HPDE6-E6E7 (cell line): ENCODE measurements around the gene VSTM5.

Experiments used
- DNase-seq: peaks from one replicate; pipeline ENCODE4 v3.0.0; 2011; ENCODE audit warnings: missing footprints; ENCODE audit errors: extremely low spot score

Gene VSTM5

GRCh38 chr11:93842461-93842860 lies 8.0 kb downstream of the VSTM5 start:
- peak; percentile 80 for DNase-seq

DNA sequence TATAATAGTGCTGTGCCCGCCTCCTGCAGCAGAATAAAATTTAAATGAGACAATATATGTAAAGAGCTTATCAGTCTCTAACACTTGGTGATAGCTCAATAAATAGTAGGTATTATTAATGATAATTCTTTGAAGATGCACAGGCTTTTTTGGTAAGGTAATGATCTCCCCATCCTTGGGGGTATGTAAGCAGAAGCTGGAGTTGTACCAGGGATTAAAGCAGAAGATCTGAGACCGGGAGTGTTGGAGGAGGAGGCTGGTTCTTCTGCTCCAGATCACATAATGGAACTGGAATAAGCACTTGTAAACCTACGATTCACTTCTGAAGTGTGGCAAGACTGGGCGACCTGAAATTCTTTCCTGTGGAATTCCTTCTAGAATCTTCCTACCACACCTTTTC lies 8.4 kb downstream of the VSTM5 start:
- no peak for DNase-seq

- no peak for DNase-seq
Observed at GRCh38 chr11:93841446-93841845, 9.0 kb downstream of the VSTM5 start.

DNA sequence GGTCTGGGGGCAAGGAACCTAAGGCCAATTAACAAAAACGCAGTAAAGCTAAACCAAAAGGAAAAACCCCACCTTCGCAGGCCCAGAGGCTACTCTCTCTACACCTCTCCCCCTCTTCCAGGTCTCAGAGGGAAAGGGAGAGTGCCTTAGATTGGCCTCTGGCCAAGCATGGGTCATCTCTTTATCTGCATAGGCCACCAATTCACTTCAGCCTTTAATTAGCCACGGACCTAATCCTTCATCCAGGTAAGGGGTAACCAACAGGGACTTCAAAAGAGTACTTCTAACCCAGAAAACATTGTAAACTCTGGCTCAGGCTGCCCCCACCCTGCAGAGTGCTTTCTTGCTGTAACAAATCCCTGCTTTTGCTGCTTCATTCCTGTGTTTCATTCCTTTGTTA lies 9.4 kb downstream of the VSTM5 start:
- no peak for DNase-seq

GRCh38 chr11:93840180-93840579 lies 10.2 kb downstream of the VSTM5 start:
- DNase-seq = no peak

DNA sequence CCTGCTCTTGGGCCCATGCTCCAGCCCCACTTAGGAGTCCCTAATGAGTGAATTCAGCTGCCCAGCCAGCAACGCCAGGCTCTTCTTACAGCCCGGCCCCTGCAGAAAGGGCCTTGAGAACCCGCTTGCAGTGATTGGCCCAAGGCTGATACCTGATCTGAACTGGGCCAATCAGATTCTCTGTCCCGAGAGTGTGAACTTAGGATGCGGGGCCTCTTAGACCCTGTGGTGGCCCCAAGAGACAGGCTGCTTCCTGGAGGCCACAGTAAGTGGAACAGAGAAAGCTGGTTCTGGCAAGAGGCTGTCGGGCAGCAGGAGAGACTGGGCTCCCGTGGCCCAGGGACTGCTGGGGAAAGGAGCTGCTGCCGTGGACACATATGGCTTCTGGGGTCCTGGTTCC lies 11.5 kb downstream of the VSTM5 start:
- DNase-seq = no peak

DNA sequence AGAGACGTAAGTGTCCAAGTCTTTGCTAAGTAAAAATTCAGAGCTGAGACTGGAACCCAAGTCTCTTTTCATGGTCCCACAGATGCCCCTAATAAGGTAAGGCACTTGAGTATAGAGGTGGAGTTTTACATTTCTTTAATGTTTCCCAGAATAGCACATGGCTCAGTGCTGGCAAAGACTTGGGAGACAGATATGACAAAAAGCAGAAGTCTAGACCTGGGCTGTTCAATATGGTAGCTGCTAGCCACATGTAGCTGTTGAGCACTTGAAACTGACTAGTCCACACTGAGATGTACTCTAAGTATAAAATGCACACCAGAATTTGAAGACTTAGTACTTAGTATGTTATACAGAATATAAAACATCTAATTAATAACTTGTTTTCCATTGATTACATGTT lies 17.6 kb downstream of the VSTM5 start:
- no peak for DNase-seq

GRCh38 chr11:93831343-93832127 lies 18.9 kb downstream of the VSTM5 start:
- no peak for DNase-seq

DNA sequence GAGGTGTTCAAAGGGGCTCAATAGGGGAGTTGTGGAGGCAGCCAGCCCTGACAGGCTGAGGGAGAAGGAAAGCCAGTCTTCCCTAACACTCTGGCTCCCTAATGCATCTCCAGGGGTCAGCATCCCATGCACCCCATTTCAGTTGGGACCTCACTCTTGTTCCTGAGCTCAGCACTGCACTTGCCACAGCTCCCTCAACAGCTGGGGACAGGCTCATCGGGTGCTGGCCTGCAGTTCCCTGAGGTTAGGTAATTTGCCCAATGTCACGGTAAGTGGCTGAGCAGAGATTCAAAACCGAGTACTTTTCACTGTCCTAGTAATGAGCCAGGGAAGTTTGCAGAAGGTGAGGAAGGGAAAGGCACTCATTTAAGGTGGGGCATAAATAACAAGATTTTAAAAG lies 20.8 kb downstream of the VSTM5 start:
- DNase-seq = no peak

GRCh38 chr11:93827363-93827762 lies 23.1 kb downstream of the VSTM5 start:
- no peak for DNase-seq

GRCh38 chr11:93823210-93823609 lies 27.2 kb downstream of the VSTM5 start:
- no peak for DNase-seq

- DNase-seq = no peak
Observed at GRCh38 chr11:93822359-93822758, 28.1 kb downstream of the VSTM5 start.

GRCh38 chr11:93821617-93822016 lies 28.8 kb downstream of the VSTM5 start:
- no peak for DNase-seq

GRCh38 chr11:93820847-93821246 lies 29.6 kb downstream of the VSTM5 start:
- no peak for DNase-seq

DNA sequence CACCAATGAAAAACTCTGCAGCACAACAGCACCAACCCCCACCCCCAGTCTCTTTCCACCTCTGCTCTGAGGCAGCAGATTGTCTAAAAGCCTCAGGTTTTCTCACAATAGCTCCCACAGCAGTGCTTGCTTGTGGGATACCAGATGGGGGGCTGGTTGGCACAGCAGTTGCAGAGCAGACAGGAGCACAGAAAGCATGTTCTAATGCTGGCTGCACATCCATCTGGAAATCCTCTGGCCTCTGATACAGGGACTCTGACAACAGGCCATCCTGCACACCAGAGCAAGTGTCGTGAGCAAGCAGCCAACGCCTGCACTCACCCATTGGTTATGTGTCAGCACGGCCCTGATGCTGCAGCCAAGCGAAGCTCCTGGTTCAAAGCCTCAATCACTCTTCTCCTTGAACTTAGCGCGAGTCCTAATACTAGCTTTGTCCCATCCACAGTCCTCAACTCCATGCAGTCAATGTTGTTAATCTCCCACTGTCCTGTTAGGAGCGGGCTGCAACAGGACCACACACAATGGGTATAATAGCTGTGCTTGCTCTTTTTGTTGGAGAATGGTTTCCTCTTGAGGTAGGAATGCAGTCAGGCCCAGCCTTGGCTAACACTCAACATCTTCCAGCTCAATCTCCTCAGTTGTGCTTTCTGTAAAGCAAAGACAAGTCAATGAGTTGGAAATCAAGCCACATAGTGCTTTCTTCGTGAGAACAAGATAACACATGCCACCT lies 30.3 kb downstream of the VSTM5 start:
- no peak for DNase-seq

GRCh38 chr11:93817426-93818348 lies 32.7 kb downstream of the VSTM5 start:
- DNase-seq = no peak

- DNase-seq = no peak
Observed at GRCh38 chr11:93814966-93815633, 35.3 kb downstream of the VSTM5 start.

GRCh38 chr11:93813974-93814373 lies 36.4 kb downstream of the VSTM5 start:
- DNase-seq = no peak

GRCh38 chr11:93807980-93808379 lies 42.4 kb downstream of the VSTM5 start:
- no peak for DNase-seq

DNA sequence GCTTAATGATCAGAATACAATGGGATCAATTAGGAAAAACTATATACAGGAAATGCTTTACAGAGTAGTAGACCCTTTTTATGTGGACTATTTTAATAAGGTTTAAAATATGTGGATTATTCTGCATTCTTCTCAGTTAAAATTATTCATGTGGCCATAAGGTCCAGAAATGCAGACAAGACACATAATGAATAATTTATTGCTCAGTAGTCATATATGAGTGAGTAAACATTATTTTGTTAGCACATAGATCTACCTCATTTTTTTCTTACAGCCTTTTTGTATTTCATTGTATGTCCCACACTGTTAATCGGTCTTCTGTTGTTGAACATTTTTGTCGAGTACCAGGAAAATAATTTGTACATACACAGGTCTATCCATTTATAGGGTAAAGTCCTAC lies 45.5 kb downstream of the VSTM5 start:
- no peak for DNase-seq

GRCh38 chr11:93801366-93801765 lies 49.1 kb downstream of the VSTM5 start:
- DNase-seq = no peak
